Measurements from ENCODE around the gene CAPN13. TPM values are rescaled to one million over a fixed set of nuclear protein-coding genes. Genes with fewer than 3 reads are reported as not detected.

The CAPN13 gene
- total RNA-seq, 1 experiment from 2014 or later = 5.7 TPM

DNA sequence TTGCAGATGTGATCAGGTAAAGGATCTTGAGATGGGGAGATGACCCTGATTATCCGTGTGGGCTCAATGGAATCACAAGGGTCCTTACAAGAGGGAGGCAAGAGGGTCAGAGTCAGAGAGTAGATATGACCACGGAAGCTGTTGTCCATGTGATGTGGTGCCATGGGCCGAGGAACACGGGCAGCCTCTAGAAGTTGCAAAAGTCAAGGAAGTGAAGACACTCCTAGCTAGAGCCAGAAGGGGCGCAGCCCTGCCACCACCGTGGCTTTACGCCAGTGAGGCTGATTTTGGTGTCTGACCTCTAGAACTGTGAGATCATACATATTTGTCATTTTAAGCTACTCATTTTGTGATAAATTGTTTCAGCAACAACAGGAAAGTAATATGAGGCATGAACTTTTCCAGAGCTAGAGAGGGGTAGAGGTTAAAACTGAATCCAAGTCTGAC is 114.4 kb downstream of the CAPN13 start:
- Histone ChIP-seq H2BK5ac (ENCODE audit: insufficient read length, low read length) (no peak overlapping the region), H3K27me3 (ENCODE audit: insufficient read depth, low read length) (no peaks in the 10 kb centered on the region), H4K91ac (ENCODE audit: insufficient read length, low read depth, low read length) (no peak overlapping the region), H4K8ac (replicated peaks; ENCODE audit: insufficient read length, low read depth, low read length) (no peak overlapping the region), H3K79me1 (ENCODE audit: insufficient read depth, low read depth, low read length, poor library complexity, severe bottlenecking) (no peaks in the 10 kb centered on the region), H2BK15ac (ENCODE audit: low read depth, low read length) (no peak overlapping the region), H3K4me2 (ENCODE audit: insufficient read depth, insufficient read length, low read length) (no peak overlapping the region), H3K4ac (ENCODE audit: low read depth, low read length) (no peak overlapping the region), H3K27ac (ENCODE audit: insufficient read length, low read depth, low read length) (no peak overlapping the region), H2BK12ac (ENCODE audit: insufficient read length, low read depth, low read length) (no peak overlapping the region), H3K79me2 (ENCODE audit: insufficient read depth, low read length) (no peaks in the 10 kb centered on the region), H2BK20ac (ENCODE audit: low read depth, low read length, poor library complexity, severe bottlenecking) (no peak overlapping the region), H4K20me1 (ENCODE audit: control insufficient read depth, insufficient read depth, insufficient read length) (no peaks in the 10 kb centered on the region), H2AK5ac (ENCODE audit: insufficient read length, low read length) (no peak overlapping the region), H3T11ph (ENCODE audit: low read length) (no peak overlapping the region), H4K5ac (ENCODE audit: insufficient read length, low read depth, low read length) (no peak overlapping the region), H3K18ac (ENCODE audit: insufficient read length, low read depth, low read length) (no peak overlapping the region), H3K9ac (ENCODE audit: extremely low read depth, insufficient read length, low read length) (no peak overlapping the region), H3K56ac (ENCODE audit: insufficient read length, low read depth, low read length) (no peak overlapping the region), H2AFZ (ENCODE audit: low read length) (no peak overlapping the region), H2BK120ac (ENCODE audit: low read depth, low read length, poor library complexity, severe bottlenecking) (no peak overlapping the region), H3K23me2 (ENCODE audit: insufficient read length, low read depth, low read length, poor library complexity, severe bottlenecking) (no peaks in the 10 kb centered on the region), H3K14ac (ENCODE audit: insufficient read depth, low read length) (no peak overlapping the region), H3K4me1 (ENCODE audit: insufficient read depth, low read length) (no peaks in the 10 kb centered on the region), H3K9me3 (ENCODE audit: control insufficient read depth, low read depth, low read length) (no peaks in the 10 kb centered on the region), H3K23ac (ENCODE audit: insufficient read length, low read depth, low read length) (no peak overlapping the region)
- H3K27ac Mint-ChIP-seq = no peak overlapping the region; a peak in 1 of 7 replicates
- peaks cover 5 to 7% of the 10 kb centered on the region in 2 experiments for H3K9me3 Mint-ChIP-seq
- TF ChIP-seq, protein P1, sequence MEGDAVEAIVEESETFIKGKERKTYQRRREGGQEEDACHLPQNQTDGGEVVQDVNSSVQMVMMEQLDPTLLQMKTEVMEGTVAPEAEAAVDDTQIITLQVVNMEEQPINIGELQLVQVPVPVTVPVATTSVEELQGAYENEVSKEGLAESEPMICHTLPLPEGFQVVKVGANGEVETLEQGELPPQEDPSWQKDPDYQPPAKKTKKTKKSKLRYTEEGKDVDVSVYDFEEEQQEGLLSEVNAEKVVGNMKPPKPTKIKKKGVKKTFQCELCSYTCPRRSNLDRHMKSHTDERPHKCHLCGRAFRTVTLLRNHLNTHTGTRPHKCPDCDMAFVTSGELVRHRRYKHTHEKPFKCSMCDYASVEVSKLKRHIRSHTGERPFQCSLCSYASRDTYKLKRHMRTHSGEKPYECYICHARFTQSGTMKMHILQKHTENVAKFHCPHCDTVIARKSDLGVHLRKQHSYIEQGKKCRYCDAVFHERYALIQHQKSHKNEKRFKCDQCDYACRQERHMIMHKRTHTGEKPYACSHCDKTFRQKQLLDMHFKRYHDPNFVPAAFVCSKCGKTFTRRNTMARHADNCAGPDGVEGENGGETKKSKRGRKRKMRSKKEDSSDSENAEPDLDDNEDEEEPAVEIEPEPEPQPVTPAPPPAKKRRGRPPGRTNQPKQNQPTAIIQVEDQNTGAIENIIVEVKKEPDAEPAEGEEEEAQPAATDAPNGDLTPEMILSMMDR (conservative IDR thresholded peaks at IDR 0.05) = no peak
- peaks cover 4 to 5% (median 4%) of the 10 kb centered on the region in 3 experiments for H3K36me3 Mint-ChIP-seq (ENCODE audit: insufficient read depth in 1 of 3, low read depth in 3 of 3)
- H3K4me3 Mint-ChIP-seq = no peak overlapping the region
- no CpG with 5 or more reads among the region's 7 CpGs for WGBS (ENCODE audit: extremely low coverage, insufficient read length, low lambda C conversion rate)
- H3K27me3 Mint-ChIP-seq (ENCODE audit: low read depth) = peaks cover 3% of the 10 kb centered on the region
- H3K4me1 Mint-ChIP-seq = peaks cover 12 to 23% of the 10 kb centered on the region in 2 experiments; a peak in 2 of 4 replicates
- no peak for DNase-seq
